ENCODE results near the gene URB2. TPM values are rescaled to one million over a fixed set of nuclear protein-coding genes. Genes with fewer than 3 reads are reported as not detected.

URB2 gene
- total and polyA plus RNA-seq, 5 experiments from 2014 or later, result 5.7 to 13.2 (median 8.5) TPM

DNA sequence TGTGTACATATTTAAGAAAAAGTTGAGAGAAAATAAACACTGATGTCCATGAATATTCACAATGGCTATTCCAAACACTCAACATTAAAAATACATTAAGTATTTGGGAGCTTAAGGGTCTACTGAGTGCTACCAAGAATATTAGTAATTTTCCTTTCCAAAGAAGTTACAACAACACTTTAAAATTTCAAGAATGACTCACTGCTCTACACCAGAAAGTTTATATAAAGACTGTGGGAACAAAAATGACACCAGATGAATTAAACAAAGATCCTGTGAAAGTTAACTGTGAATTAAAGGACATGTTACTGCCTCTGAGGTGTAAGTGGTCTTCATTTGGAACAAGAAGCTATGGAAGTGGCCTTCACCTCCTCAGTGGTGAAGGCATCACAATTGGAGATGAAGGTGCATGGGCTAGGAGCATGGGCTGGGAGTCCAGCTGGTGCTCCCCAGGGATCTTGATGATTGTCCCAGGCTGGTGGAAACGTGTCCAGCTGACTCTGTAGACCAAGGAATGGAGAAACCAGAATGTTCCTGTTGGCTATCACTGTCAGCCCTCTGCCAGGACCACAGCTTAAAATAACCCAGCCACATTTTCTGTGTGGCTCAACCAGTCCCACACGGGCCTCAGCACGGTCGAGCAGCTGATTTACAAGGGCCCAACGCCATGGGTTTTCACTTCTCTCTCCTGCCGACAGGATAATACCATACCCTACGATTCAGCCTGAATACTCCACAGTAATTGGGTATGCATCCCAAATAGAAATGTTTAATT is 28.9 kb upstream of the URB2 start:
- DNase-seq, result no peak
- Mint-ChIP-seq H3K4me3 (no peak overlapping the region), H3K4me1 (peaks cover 3 to 11% (median 6%) of the 10 kb centered on the region in 4 donors), H3K27ac (peak overlapping the region in 1 of 10 donors; percentile 4), H3K9me3 (no peaks in the 10 kb centered on the region), H3K36me3 (peaks cover 4 to 80% (median 33%) of the 10 kb centered on the region in 3 donors), H3K27me3 (no peaks in the 10 kb centered on the region)
- ATAC-seq, result no peak
- POLR2A ChIA-PET, result no interaction called here

DNA sequence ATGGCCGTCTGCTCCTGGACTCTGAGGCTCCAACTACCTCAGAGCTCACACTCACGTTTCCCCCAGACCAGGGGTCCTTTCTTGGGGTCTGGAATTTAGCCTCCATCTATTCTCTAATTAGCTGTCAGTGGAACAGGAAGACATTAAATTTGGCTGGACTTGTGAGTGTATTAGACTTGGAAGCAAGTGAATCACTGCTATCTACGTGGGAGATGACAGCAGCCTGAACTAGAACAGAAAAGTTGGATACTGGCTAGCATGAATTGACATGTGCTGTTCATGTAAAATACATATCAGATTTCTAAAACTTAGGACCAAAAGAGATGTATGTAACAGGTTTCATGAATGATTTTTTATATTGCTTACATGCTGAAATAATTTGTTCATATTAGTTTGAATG is 28.2 kb upstream of the URB2 start:
- Mint-ChIP-seq H3K9me3 (no peaks in the 10 kb centered on the region), H3K4me3 (no peak overlapping the region), H3K4me1 (peaks cover 3 to 11% (median 6%) of the 10 kb centered on the region in 4 donors), H3K27me3 (no peaks in the 10 kb centered on the region), H3K27ac (peak overlapping the region in 3 of 10 donors; percentile 18 to 62 (median 33)), H3K36me3 (peaks cover 4 to 84% (median 35%) of the 10 kb centered on the region in 3 donors)
- ATAC-seq (no peak), DNase-seq (no peak)
- POLR2A ChIA-PET, result no interaction called here

DNA sequence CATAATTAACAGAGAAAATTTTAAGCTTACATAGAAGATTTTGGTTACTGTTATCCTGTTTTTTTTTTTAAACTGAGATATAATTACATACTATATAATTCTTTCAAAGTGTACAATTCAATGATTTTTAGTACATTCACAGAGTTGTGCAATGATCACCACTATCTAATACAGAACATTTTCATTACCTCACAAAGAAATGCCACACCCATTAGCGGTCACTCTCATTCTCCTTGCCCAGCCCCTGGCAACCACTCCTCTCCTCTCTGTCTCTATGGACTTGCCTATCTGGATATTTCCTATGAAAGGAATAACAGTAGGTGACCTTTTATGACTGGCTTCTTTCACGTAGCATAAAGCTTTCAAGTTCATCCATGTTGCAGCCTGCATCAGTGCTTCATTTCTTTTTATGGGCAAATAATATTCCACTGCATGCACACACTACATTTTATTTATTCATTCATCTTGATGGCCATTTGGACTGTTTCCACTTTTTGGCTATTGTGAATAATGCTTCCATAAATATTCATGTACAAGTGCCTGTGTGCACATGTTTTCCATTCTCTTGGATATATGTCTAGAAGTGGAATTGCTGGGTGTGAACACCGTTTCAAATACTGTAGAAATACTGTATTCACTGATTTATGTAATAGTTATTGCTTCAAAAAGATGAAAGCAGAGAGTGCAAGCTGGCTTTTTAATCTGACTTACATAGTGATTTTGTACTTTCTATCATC is 26.7 kb upstream of the URB2 start:
- POLR2A ChIA-PET, result no interaction called here
- no peak overlapping the region for H3K4me3 Mint-ChIP-seq
- no peak for ATAC-seq
- no peaks in the 10 kb centered on the region for H3K9me3 Mint-ChIP-seq
- peaks cover 4 to 80% (median 28%) of the 10 kb centered on the region in 3 donors for H3K36me3 Mint-ChIP-seq
- H3K27ac Mint-ChIP-seq, result no peak overlapping the region
- peaks cover 3 to 11% (median 6%) of the 10 kb centered on the region in 4 donors for H3K4me1 Mint-ChIP-seq
- H3K27me3 Mint-ChIP-seq, result no peaks in the 10 kb centered on the region
- no peak for DNase-seq

DNA sequence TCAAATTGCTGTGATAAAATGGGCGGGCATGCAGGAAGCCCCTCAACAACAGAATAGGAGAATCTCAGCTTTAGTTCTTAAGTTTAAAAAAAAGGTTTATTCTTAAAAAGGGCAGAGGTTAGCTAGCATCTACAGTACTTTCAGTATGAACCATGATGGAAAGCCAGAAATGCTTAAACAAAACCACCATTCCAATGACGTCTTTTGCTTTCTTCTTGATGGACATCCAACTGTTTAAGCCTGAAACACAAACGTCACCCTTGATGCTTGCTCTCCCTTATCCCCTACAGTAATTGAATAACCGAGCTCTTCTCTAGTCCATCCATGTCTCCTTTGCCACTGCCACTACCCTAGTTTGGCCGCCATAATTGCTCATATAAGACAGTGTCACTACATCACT is 25.8 kb upstream of the URB2 start:
- POLR2A ChIA-PET, result no interaction called here
- Mint-ChIP-seq H3K27me3 (no peaks in the 10 kb centered on the region), H3K4me3 (no peak overlapping the region), H3K36me3 (peaks cover 4 to 80% (median 22%) of the 10 kb centered on the region in 3 donors), H3K4me1 (peaks cover 3 to 11% (median 6%) of the 10 kb centered on the region in 4 donors), H3K9me3 (no peaks in the 10 kb centered on the region), H3K27ac (no peak overlapping the region)
- DNase-seq (no peak), ATAC-seq (no peak)

DNA sequence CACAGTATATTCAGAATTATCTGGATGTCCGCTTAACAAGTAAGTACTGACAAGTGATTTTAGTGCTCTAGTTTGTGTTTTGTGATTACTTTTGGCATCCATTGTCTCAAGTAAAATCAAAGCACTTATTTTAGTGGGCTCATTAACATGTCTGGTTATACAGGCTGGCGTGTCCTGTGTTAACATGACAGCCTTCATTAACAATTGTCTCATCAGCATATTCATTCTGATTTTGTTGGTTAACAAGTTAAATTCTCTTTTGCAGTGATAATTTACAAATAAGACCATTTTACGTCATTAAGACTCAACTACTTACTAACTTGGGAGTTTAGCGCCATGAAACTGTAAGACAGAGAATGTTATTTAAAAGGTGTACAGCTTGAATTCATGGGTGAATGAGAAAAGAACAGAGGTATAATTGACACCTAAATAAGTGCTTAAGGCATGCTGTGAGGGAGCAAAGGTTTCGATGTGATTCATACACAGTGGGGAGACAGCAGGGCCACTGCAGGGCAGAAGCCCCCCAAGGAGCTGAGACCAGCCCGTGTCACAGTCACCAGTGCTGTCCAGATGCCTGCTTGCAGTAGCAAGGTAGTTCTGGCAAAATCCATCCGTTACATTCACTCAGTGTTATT is 22.6 kb upstream of the URB2 start:
- no peak for ATAC-seq
- Mint-ChIP-seq H3K27me3 (no peaks in the 10 kb centered on the region), H3K4me3 (no peak overlapping the region), H3K27ac (no peak overlapping the region), H3K9me3 (no peaks in the 10 kb centered on the region), H3K4me1 (peaks cover 0 to 4% (median 2%) of the 10 kb centered on the region in 4 donors), H3K36me3 (peaks cover 8 to 89% (median 34%) of the 10 kb centered on the region in 3 donors)
- no peak for DNase-seq
- POLR2A ChIA-PET, result no interaction called here

DNA sequence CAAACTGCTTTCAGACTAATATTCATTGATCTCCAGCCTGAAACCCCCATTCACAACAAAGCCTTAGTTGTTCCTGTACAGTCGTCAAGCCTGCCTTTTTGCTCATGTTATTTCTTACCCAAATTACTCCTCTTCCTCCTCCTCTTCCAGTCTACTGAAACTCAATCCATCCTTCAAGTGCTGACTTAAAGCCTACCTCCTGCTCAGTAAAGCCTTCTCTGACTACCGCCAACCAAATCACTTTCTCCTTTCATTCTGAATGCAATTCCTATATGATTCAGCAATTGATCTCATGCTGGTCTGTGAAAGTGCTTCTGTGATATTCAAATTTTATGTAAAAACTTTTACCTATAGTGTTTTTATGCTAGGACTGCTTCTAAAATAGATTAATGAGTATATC is 18.7 kb upstream of the URB2 start:
- no peak overlapping the region for H3K4me3 Mint-ChIP-seq
- H3K4me1 Mint-ChIP-seq, result peaks cover 0 to 2% (median 0%) of the 10 kb centered on the region in 4 donors
- POLR2A ChIA-PET, result no interaction called here
- peak overlapping the region in 1 of 10 donors; percentile 2 for H3K27ac Mint-ChIP-seq
- ATAC-seq (no peak), DNase-seq (no peak)
- H3K36me3 Mint-ChIP-seq, result peaks cover 19 to 95% (median 50%) of the 10 kb centered on the region in 3 donors
- no peaks in the 10 kb centered on the region for H3K9me3 Mint-ChIP-seq
- no peaks in the 10 kb centered on the region for H3K27me3 Mint-ChIP-seq

DNA sequence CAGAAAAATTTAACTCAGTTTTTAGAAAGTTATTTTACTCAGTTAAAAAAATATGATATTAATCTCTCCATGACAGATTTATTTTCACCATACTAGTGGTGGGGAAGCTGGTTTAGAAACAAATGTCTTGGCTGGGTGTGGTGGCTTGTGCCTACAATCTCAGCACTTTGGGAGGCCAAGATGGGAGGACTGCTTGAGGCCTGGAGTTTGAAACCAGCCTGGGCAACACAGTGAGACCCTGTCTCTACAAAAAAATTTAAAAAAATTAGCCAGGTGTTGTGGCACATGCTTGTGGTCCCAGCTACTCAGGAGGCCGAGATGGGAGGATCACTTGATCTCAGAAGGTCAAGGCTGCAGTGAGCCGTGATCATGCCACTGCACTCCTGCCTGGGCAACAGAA is 17.5 kb upstream of the URB2 start:
- Mint-ChIP-seq H3K9me3 (no peaks in the 10 kb centered on the region), H3K36me3 (peaks cover 19 to 97% (median 53%) of the 10 kb centered on the region in 3 donors), H3K27ac (no peak overlapping the region), H3K4me3 (no peak overlapping the region), H3K27me3 (no peaks in the 10 kb centered on the region), H3K4me1 (peaks cover 0 to 4% (median 0%) of the 10 kb centered on the region in 4 donors)
- DNase-seq (no peak), ATAC-seq (no peak)
- POLR2A ChIA-PET, result no interaction called here

DNA sequence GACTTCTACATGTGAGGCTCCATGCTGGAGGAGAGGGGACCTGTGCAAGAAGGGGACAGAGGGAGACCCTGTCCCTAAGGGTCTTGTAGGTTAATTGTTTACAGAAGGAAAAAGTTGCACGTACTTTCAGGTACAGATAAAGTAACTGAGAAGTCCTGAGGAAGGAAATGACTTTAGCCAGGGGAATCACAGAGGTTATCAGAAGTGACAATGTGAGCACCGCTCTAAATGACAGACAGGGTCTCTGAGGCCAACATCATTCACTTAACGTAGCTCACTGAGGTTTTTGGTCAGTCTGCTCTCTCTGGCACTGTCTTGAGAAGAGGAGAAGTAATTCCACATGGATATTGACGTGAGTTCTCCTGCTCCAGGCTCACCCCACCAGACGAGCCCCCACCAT is 12.1 kb upstream of the URB2 start:
- peak overlapping the region in 1 of 10 donors; percentile 28 for H3K27ac Mint-ChIP-seq
- no peak overlapping the region for H3K4me3 Mint-ChIP-seq
- no peak for ATAC-seq
- H3K9me3 Mint-ChIP-seq, result no peaks in the 10 kb centered on the region
- no peak for DNase-seq
- H3K36me3 Mint-ChIP-seq, result peaks cover 14 to 59% (median 38%) of the 10 kb centered on the region in 3 donors
- no peaks in the 10 kb centered on the region for H3K27me3 Mint-ChIP-seq
- POLR2A ChIA-PET, result no interaction called here
- peaks cover 8 to 24% (median 11%) of the 10 kb centered on the region in 4 donors for H3K4me1 Mint-ChIP-seq

DNA sequence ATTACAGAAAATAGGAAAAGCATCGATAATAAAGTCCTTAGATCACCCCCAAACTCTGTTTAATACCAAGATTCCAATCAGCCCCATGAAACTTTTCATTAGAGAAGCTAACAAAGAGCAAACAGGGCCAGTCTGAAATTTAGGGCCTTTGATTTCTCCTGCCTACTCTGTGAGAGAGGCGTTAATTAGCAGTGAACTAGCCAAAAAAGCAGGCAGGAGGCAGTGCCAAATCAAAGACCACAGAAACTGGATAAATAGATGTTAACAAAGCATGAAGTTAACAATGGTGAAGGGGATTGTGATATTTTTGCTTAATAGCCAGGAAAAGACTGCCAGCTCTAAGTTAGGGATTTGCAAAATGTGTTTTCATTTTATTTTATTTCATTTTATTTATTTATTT is 11.3 kb upstream of the URB2 start:
- POLR2A ChIA-PET, result no interaction called here
- ATAC-seq, result no peak
- Mint-ChIP-seq H3K27me3 (no peaks in the 10 kb centered on the region), H3K27ac (peak overlapping the region in 1 of 10 donors; percentile 28), H3K4me1 (peaks cover 13 to 27% (median 16%) of the 10 kb centered on the region in 4 donors), H3K9me3 (no peaks in the 10 kb centered on the region), H3K4me3 (no peak overlapping the region), H3K36me3 (peaks cover 14 to 51% (median 33%) of the 10 kb centered on the region in 3 donors)
- DNase-seq, result no peak

DNA sequence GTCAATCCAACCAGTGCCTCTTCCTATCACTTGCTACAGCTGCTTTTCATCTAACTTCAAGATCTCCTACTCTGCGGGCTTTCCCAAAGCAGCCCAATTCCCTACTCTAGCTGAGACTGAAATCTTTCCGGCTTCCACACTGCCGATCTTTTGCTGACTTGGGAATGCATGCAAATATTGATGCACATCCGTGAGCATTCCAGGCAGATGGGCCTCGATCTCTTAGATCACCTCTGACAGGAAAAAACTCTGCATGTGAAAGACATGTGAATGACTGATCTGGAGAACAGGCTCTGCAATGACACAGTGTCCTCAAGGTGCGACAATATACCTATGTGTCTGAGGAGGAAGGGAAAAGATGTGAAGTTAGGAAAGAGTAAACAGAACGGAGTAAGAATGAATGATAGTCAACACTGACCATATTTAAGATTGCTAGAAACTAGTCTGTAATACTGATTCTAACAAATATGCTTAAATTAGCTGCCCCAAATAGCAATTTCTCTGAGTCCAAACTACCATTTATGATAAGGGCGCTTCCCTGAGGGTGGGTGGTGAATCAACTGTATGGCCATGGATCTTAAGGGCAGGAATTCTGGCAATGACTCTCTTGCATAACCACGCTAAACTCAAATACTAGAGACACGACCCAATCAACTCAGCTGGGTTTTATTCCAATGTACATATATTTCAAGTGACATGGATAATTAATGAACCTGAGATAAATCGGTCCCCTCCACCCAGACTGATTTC is 8.5 kb upstream of the URB2 start:
- Mint-ChIP-seq H3K36me3 (peaks cover 0 to 23% (median 7%) of the 10 kb centered on the region in 3 donors), H3K4me3 (no peak overlapping the region), H3K4me1 (peaks cover 24 to 45% (median 36%) of the 10 kb centered on the region in 4 donors), H3K27ac (peak overlapping the region in 1 of 10 donors; percentile 6), H3K9me3 (no peaks in the 10 kb centered on the region), H3K27me3 (no peaks in the 10 kb centered on the region)
- POLR2A ChIA-PET, result no interaction called here
- ATAC-seq (no peak), DNase-seq (no peak)

DNA sequence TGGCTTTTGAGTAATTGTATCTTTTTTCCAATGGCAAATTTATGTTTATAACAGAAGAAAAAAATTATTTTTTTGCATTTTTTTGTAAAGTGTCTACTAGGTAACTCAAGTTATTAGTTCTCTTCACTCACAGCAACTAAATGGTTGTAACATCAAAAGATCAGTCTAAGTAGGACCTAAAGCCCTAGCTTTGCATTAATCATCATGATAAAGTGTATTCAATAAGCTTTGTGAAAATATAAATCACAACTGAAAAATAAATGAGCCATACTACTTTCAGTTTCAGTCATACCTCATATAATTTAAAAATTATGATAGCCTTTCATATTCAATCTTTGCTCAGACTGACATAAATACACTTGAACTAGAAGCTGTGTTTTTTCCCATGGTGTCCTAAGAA is 7.0 kb upstream of the URB2 start:
- peaks cover 29 to 59% (median 48%) of the 10 kb centered on the region in 4 donors for H3K4me1 Mint-ChIP-seq

DNA sequence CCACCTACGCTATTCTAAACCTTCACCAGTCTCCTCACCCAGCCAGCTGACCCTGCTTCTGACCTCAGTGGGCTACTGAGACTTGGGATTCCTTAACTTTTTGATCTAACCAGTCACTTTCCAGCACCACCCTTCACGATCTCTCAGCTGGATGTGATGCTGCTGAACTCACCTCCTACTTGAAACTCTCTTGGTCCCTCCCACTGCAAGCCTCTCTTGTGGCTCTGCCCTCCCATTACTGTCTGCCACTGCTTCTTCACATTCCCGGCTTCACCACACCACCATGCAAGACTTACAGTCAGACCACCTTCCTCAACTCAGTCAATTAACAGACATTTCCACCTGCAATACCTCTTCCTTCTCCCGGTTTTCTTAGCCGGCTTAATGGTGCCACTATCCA is 6.4 kb upstream of the URB2 start:
- H3K4me3 Mint-ChIP-seq, result peak overlapping the region in 1 of 10 donors; percentile 12
- peak overlapping the region in 2 of 10 donors; percentile 7 to 60 for H3K27ac Mint-ChIP-seq
- ATAC-seq, result no peak
- H3K9me3 Mint-ChIP-seq, result no peaks in the 10 kb centered on the region
- POLR2A ChIA-PET, result no interaction called here
- peaks cover 32 to 62% (median 54%) of the 10 kb centered on the region in 4 donors for H3K4me1 Mint-ChIP-seq
- H3K36me3 Mint-ChIP-seq, result peaks cover 0 to 3% (median 0%) of the 10 kb centered on the region in 3 donors
- H3K27me3 Mint-ChIP-seq, result no peaks in the 10 kb centered on the region
- no peak for DNase-seq

More for the DNA sequence above, 7.0 kb upstream of the URB2 start:
- Mint-ChIP-seq H3K27ac (no peak overlapping the region), H3K4me3 (no peak overlapping the region), H3K27me3 (no peaks in the 10 kb centered on the region), H3K36me3 (peaks cover 0 to 8% (median 0%) of the 10 kb centered on the region in 3 donors), H3K9me3 (no peaks in the 10 kb centered on the region)
- POLR2A ChIA-PET, result no interaction called here
- no peak for DNase-seq
- ATAC-seq, result no peak
